Measurements from ENCODE around the gene ASPDH.

Gene ASPDH

DNA sequence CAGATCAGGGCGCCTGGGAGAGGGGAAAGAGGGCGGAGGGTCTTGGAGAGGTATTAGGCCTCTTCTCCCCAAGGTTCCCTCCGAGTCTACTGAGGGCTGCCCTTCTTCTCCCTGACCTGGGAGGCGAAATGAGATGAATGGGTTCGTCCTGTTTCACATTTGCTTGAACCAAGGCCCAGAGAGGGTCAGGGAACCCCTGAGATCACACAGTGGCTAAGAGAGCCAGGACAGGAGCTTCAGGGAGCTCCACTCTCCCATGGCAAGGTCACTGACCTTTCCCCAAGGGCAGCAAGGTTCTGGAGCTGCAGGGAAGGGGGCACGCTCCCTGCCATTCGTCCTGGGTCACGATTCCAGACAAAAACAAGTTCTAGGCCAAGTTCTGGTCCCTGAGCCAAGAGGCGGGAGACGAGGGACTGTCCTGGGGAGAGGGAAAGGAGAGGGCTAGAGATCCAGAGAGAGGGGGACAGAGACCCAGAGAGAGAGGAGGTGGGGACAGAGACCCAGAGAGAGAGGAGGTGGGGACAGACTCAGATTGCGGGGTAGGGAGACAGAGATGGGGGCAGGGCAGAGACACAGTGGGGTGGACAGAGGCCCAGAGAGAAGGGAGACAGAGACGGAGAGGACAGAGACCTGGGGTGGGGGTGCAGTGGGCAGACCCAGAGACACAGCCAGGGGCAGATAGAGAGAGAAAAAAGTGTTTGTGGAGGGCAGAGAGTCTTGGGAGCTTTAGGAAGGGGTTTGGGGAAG, 541 bp downstream of the ASPDH start:
- ATAC-seq (no peak), DNase-seq (no peak)
- Mint-ChIP-seq H3K36me3 (ENCODE audit: low read depth) (peaks cover 2% of the 10 kb centered on the region), H3K27ac (no peak overlapping the region), H3K27me3 (peaks cover 11% of the 10 kb centered on the region), H3K9me3 (no peaks in the 10 kb centered on the region), H3K4me3 (no peak overlapping the region), H3K4me1 (peaks cover 16% of the 10 kb centered on the region)

DNA sequence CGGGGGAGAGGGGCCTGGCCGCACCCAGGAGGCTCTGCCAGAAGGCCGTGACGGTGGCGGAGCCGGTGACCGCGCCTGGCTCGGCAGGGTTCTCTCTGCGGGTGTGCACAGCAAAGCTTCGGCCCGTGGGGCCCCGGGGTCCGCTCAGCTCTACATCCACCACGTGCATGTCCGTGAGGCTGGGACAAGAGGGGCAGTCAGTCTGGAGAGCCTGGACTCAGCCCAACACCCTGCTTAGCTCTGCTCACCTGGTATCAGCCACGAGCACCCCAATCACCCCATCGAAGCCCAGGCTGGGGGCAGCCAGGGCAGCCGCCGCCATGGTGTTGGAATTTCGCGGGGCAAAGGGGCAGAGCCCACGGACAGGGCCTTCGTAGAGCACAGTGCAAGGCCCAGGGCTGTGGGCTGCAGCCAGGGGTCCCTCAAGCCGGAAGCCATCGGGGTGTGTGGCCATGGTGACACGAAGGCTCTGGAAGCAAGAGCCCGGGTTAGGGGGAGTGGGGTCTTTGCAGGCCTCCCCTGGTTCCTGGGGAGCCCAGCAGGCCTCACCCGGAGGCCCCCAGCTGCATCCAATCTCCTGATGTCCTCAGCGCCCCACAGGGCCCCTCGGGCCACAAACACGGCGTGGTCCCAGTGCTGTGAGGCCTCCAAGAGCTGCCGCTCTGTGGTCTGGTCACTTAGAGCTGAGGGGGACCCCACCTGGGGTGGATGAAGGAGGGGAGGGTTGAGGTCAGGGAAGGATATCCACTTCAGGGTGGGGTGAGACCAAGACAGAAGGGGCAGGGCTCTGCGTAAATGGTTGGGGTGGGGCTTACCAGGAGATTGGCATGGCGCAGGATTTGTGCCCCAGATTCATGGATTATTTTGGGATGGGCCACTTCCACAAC, 1.4 kb downstream of the ASPDH start:
- DNase-seq (no peak), ATAC-seq (no peak)
- Mint-ChIP-seq H3K27ac (no peak overlapping the region), H3K9me3 (no peaks in the 10 kb centered on the region), H3K4me1 (peaks cover 16% of the 10 kb centered on the region), H3K27me3 (peaks cover 11% of the 10 kb centered on the region), H3K36me3 (ENCODE audit: low read depth) (peaks cover 2% of the 10 kb centered on the region), H3K4me3 (peak overlapping the region; percentile 92)

DNA sequence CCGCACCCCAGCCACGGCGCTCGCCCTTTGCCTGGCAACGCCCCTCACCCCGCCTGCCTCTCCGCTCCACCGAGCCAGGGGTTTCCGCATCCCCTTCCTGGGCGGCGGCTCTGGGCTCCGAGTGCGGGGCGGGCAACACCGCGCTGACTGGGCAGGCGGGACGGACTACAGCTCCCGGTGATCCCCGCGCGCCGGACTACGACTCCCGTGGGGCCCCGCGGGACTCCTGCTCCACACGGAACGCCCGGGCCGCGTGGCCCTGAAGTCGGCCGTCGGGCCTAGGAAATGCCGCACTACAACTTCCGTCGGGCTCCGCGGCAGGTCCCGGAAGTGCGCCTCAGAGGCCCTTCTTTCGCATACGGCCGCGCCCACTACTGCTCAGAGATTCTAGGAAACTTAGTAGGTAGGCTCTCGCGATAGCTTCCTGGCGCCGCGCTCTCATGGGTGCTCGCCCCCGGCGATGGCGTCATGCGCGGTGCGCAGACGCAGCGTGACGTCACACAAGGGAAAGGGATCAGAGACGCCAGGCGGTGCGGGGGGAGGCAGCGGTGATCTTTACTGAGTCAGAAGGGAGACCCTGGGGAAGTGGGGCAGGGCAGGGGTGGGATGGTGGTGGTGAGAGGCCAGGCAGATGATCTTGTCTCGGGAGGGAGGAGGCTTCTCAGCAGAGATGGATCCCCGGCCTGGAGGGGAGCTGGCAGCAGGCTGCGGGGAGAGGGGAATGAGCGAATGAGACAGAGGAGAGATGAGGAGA, 2.5 kb downstream of the ASPDH start, which contains the start of gene JOSD2:
JOSD2 (minus strand) TSS at position 123 of the 754 bp plus-strand sequence. CDS start 760 bp downstream, outside the sequence.
- DNase-seq, result peak; percentile 96
- peak within 1 kb of the TSS; percentile 92 for H3K4me3 Mint-ChIP-seq
- H3K36me3 Mint-ChIP-seq (ENCODE audit: low read depth), result peaks cover 2% of the 10 kb centered on the region
- peak within 1 kb of the TSS; percentile 87 for H3K27ac Mint-ChIP-seq
- peak; percentile 92 for ATAC-seq
- H3K27me3 Mint-ChIP-seq, result peaks cover 11% of the 10 kb centered on the region
- H3K9me3 Mint-ChIP-seq, result no peaks in the 10 kb centered on the region
- peaks cover 16% of the 10 kb centered on the region for H3K4me1 Mint-ChIP-seq

DNA sequence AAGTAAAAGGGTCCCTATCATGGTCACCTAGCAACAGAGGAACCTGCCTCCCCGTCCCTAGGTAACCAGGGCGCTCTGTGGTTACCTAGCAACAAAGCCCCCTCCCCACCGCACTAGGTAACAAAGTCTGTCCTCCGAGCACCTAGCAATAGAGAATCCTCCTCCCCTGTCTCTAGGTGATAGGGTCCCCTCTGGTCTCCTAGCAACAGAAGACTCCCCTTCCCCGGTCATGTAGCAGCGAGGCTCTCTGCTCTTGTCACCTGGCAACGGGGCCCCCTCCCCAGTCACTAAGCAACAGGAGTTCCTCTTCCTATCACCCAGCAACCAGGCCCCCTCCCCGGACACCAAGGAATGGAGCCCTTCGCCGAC, 3.0 kb downstream of the ASPDH start:
- no peak for ATAC-seq
- Mint-ChIP-seq H3K4me1 (peaks cover 16% of the 10 kb centered on the region), H3K4me3 (peak overlapping the region; percentile 92), H3K27me3 (peaks cover 10% of the 10 kb centered on the region), H3K36me3 (ENCODE audit: low read depth) (peaks cover 2% of the 10 kb centered on the region), H3K27ac (peak overlapping the region; percentile 87), H3K9me3 (no peaks in the 10 kb centered on the region)
- DNase-seq, result no peak

DNA sequence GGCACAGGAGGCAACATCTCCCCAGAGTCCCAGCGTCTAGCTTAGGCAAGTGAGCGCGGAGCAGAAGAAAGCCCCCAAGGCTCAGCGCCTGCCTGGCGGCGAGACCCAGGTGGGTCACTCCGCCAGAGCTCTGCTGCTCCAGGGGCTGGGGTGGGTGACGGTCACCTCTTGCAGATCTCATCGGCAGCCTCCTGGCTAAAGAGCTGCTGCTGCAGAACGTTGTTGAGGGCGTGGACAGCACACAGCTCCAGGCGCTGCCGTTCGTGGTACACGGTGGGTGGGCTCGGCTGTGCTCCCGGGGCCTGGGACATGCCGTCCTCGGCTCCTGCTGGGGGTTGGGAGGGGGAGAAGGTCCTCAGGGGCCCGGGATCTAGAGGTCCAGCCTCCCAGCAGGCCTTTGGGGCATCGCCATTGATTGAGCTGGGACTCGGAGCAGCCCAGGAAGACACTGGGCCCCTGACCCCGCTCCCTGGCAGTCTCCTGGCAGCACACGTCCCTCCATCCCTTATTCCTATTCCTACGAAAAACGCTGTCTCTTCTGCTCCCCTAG, 3.5 kb downstream of the ASPDH start:
- ATAC-seq (no peak), DNase-seq (no peak)
- Mint-ChIP-seq H3K4me1 (peaks cover 16% of the 10 kb centered on the region), H3K9me3 (no peaks in the 10 kb centered on the region), H3K27ac (peak overlapping the region; percentile 87), H3K36me3 (ENCODE audit: low read depth) (peaks cover 4% of the 10 kb centered on the region), H3K4me3 (peak overlapping the region; percentile 92), H3K27me3 (peaks cover 8% of the 10 kb centered on the region)

DNA sequence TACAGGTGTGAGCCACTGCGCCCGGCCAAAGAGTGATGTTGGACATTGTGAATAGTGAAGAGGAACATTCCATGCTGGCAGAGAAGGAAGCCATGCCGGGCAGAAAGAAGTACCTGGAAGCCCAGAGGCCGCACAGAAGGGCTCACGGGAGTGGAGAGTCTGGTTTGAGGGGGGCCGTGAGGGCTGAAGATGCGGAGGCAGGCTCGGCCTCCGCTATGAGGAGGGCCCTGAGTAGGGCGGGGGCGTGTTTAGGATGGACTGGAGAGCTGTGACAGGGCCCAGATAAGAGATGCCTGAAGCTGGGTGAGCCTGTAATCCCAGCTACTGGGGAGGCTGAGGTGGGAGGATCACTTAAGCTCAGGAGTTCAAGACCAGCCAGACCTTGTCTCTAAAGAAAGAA, 4.3 kb downstream of the ASPDH start:
- DNase-seq (no peak), ATAC-seq (no peak)
- Mint-ChIP-seq H3K36me3 (ENCODE audit: low read depth) (peaks cover 4% of the 10 kb centered on the region), H3K27ac (no peak overlapping the region), H3K4me1 (peaks cover 16% of the 10 kb centered on the region), H3K4me3 (peak overlapping the region; percentile 92), H3K27me3 (peaks cover 8% of the 10 kb centered on the region), H3K9me3 (no peaks in the 10 kb centered on the region)

DNA sequence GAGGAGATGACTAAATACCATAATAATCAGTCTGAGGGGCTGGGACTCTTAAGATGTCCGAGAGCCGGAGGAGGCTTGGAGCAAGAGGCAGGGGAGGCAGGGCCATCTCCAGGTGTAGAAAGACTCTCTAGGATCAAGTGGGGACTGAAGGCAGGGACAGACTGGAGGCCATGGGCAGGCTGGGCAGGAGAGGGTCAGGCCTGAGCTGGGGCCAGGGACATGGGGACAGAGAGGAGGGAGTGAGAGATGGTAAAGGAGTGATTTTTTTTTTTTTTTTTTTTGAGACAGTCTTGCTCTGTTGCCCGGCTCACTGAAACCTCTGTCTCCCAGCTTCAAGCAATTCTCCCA, 4.9 kb downstream of the ASPDH start:
- Mint-ChIP-seq H3K4me1 (peaks cover 15% of the 10 kb centered on the region), H3K27me3 (peaks cover 4% of the 10 kb centered on the region), H3K4me3 (no peak overlapping the region), H3K9me3 (no peaks in the 10 kb centered on the region), H3K27ac (peak overlapping the region; percentile 59), H3K36me3 (ENCODE audit: low read depth) (peaks cover 4% of the 10 kb centered on the region)
- DNase-seq, result no peak
- no peak for ATAC-seq

DNA sequence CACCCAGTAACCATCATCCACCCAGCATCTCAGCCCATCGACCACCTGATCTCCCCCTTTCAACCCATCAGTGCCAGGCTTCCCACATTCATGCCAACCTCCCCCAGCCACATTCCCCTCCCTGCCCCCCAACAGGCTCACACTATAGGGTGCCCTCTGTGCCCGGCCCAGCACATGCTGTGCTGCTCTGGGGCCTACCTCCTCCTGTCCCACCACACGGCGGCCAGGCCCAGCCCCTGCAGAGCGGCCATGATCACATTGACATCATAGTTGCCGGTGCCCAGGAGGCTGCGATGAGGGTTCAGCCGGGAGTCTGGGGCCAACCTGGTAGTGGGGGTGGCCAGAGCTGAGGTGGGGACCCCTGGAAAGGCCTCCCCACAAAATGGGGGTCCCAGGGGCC, 6.3 kb downstream of the ASPDH start:
- Mint-ChIP-seq H3K4me1 (peaks cover 15% of the 10 kb centered on the region), H3K9me3 (no peaks in the 10 kb centered on the region), H3K27ac (no peak overlapping the region), H3K4me3 (no peak overlapping the region), H3K36me3 (ENCODE audit: low read depth) (peaks cover 4% of the 10 kb centered on the region), H3K27me3 (no peaks in the 10 kb centered on the region)
- no peak for ATAC-seq
- no peak for DNase-seq

DNA sequence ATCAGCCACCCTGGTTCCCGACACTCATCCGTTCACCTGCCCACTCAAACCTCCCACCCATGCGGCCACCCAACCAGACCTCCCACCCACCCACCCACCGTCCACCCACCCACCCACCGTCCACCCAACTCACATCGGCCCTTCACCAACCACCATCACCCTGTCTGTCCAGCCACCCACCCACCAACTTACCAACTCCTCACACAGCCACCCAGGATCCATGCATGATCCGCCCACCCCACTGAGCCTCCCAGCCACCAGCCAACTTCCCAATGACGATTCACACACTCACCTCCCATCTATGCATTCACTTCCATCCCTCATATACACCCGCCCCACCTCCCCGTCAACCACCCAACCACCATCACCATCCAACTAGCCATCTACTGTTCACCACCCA, 7.0 kb downstream of the ASPDH start:
- H3K27me3 Mint-ChIP-seq, result no peaks in the 10 kb centered on the region
- ATAC-seq (no peak), DNase-seq (no peak)
- peaks cover 4% of the 10 kb centered on the region for H3K36me3 Mint-ChIP-seq (ENCODE audit: low read depth)
- H3K4me1 Mint-ChIP-seq, result peaks cover 13% of the 10 kb centered on the region
- H3K27ac Mint-ChIP-seq, result no peak overlapping the region
- H3K4me3 Mint-ChIP-seq, result no peak overlapping the region
- no peaks in the 10 kb centered on the region for H3K9me3 Mint-ChIP-seq

DNA sequence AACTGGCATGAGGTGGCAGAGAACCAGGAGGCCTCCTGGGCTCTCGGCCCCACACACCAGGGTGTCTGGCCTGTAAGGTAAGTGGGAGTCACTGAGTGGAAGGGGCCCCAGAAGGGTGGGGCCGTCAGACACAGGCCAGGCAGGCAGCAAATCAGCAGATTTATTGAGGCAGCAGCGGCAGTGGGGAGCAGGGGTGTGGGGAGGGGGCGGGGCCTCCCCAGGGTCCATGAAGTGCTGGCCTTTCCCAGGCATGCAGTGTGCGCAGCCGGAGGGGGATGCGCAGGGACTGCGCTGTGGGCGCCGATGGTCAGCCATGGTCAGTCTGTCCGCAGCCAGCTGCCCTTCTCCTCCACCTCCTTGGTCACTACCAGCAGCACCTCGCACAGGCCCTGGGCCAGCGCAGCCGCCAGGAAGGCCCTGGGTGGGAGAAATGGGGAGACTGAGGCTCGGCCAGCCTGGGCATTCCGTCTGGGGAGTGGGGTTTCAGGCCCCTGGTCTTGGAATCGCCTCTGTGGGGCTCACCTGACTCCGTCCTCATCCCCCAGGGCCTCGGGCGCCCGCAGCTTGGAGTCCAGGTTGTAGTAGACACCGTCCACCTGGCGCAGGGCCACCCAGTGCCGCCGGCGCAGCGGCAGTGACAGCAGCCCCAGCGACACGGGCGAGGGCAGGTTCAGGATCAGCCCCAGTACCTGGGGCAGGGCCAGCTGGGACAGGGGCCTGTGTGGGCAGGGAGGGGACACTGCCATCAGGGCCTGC, 7.7 kb downstream of the ASPDH start:
- Mint-ChIP-seq H3K27me3 (no peaks in the 10 kb centered on the region), H3K27ac (no peak overlapping the region), H3K9me3 (no peaks in the 10 kb centered on the region), H3K36me3 (ENCODE audit: low read depth) (peaks cover 4% of the 10 kb centered on the region), H3K4me1 (peaks cover 9% of the 10 kb centered on the region), H3K4me3 (no peak overlapping the region)
- ATAC-seq (no peak), DNase-seq (no peak)

DNA sequence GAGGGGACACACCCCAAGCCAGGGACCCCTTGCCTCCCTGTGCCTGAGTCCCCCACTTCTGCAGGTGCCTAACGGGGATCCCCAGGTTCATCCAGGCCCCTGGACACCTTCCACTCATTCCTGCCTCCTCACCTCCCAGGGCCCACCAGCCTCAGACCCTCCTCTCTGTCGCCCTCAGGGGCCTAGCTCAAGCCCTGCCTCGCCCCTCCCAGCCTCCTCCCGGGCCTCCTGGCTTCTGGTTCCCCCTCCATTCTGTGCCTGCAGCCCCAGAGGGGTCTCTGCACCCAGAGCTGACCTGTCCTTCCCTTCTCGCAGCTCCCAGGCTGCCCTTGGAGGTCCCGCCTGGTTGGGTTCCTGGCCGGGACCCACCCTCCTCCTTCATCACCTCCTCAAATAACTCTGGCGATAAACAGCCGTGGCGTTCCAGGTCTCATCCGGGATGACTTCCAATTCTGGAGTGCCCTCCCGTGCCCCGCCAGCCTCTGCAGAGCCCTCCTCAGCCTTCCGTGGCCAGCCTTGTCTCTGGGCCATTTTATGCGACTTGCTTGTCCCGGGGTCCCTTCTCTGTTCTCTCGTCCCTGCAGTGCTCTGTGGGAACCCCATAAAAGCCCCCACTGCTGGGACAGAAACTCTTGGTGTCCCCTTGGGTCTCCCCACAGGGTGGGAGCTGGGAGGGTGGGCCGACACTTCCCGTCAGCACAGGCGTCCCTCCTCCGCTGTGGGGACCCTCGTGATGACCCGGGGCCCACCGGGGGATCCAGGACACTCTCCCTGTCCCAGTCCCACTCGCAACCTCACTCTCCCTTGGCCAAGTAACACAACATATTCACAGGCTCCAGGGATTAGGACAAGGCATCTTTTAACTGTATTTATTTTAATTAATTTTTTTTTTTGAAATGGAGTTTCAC, 11.9 kb downstream of the ASPDH start:
- Mint-ChIP-seq H3K4me1 (no peaks in the 10 kb centered on the region), H3K4me3 (no peak overlapping the region), H3K36me3 (ENCODE audit: low read depth) (peaks cover 3% of the 10 kb centered on the region), H3K27ac (no peak overlapping the region), H3K9me3 (no peaks in the 10 kb centered on the region), H3K27me3 (no peaks in the 10 kb centered on the region)
- DNase-seq (no peak), ATAC-seq (peak; percentile 25)

DNA sequence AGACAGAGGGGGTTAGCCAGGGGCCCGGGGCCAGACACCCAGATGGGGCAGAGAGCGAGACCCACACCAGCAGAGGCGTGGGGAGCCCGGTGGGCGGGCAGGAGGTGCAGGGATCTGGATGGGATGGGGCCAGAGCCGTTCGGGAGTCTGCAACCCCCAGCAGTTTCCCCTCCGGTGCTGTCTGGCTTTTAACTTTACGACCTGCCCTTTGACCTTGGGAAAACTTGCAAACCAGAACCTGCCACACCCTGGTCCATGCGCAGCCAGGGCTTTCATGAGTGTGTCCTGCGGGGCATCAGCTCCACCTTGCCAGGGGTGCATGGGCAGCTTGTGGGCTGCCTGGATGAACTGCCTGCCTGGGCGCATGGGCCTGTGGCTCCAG, 12.5 kb downstream of the ASPDH start:
- H3K27me3 Mint-ChIP-seq, result no peaks in the 10 kb centered on the region
- peaks cover 3% of the 10 kb centered on the region for H3K36me3 Mint-ChIP-seq (ENCODE audit: low read depth)
- H3K9me3 Mint-ChIP-seq, result no peaks in the 10 kb centered on the region
- DNase-seq (no peak), ATAC-seq (no peak)
- no peaks in the 10 kb centered on the region for H3K4me1 Mint-ChIP-seq
- H3K27ac Mint-ChIP-seq, result no peak overlapping the region
- H3K4me3 Mint-ChIP-seq, result no peak overlapping the region

DNA sequence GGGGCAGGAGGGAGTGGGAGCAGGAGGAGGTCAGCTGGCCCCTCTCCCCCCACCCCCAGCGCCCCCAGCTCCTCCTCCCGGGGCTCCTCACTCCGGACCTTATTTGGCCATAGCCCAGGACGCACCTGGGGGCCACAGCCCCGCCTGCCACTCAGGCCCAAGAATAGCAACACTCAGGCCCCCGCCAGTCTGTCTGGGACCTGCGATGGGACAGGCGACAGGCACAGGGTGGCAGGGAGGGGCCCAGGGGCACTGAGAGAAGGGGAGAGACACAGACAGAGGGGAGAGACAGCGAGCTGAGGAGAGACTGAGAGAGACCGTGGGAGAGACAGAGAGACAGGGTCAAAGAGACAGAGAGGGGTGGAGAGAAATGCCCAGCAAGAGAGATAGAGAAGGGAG, 13.0 kb downstream of the ASPDH start:
- H3K4me3 Mint-ChIP-seq, result no peak overlapping the region
- peaks cover 3% of the 10 kb centered on the region for H3K36me3 Mint-ChIP-seq (ENCODE audit: low read depth)
- H3K4me1 Mint-ChIP-seq, result no peaks in the 10 kb centered on the region
- no peak for DNase-seq
- no peak for ATAC-seq
- no peaks in the 10 kb centered on the region for H3K9me3 Mint-ChIP-seq
- H3K27ac Mint-ChIP-seq, result no peak overlapping the region
- no peaks in the 10 kb centered on the region for H3K27me3 Mint-ChIP-seq
